Duodenal mucosa (tissue), 2 donors: ENCODE results near the gene TEX2.

Experiments
- H3K27ac ChIP-seq: one replicate; pipeline ENCODE4 v1.7.0; 2013; ENCODE audit warnings: low read depth, low read length
- H3K27me3 ChIP-seq, 2 donors: one replicate each; pipeline ENCODE4 v1.7.0; 2013; ENCODE audit warnings: low read length in 2 of 2, control low read depth in 1 of 2; ENCODE audit not compliant: insufficient read depth in 2 of 2, control insufficient read depth in 1 of 2
- H3K36me3 ChIP-seq, 2 donors: one replicate each; pipeline ENCODE4 v1.7.0; 2013; ENCODE audit warnings: low read length in 2 of 2, control low read depth in 1 of 2; ENCODE audit not compliant: insufficient read depth in 2 of 2, control insufficient read depth in 1 of 2
- H3K4me1 ChIP-seq, 2 donors: one replicate each; pipeline ENCODE4 v1.7.0; 2013; ENCODE audit warnings: low read length in 2 of 2, control low read depth in 1 of 2; ENCODE audit not compliant: insufficient read depth in 2 of 2, control insufficient read depth in 1 of 2
- H3K4me3 ChIP-seq, 2 donors: one replicate each; pipeline ENCODE4 v1.7.0; 2013; ENCODE audit warnings: low read length in 2 of 2, low read depth in 1 of 2
- H3K9ac ChIP-seq, 2 donors: one replicate each; pipeline ENCODE4 v1.7.0; 2013; ENCODE audit warnings: low read length in 2 of 2, low read depth in 1 of 2
- H3K9me3 ChIP-seq, 2 donors: one replicate each; pipeline ENCODE4 v1.7.0; 2013; ENCODE audit warnings: low read length in 2 of 2, control low read depth in 1 of 2; ENCODE audit not compliant: control insufficient read depth in 1 of 2

Gene TEX2

GRCh38 chr17:64263000-64263766 lies at the start of gene TEX2:
TEX2 (minus strand) TSS chr17:64263260; CDS start chr17:64214217, 49,043 bp downstream.
- no peaks in the 10 kb centered on the region for H3K27me3 ChIP-seq
- no peaks in the 10 kb centered on the region for H3K36me3 ChIP-seq
- H3K9ac ChIP-seq: peak within 1 kb of the TSS; percentile 75 to 86
- peak within 1 kb of the TSS; percentile 80 for H3K27ac ChIP-seq
- no peaks in the 10 kb centered on the region for H3K9me3 ChIP-seq
- peaks cover 20 to 23% of the 10 kb centered on the region in 2 donors for H3K4me1 ChIP-seq
- H3K4me3 ChIP-seq: peak within 1 kb of the TSS; percentile 85 to 93

GRCh38 chr17:64309710-64310109 lies 46.6 kb upstream of the TEX2 start:
- Histone ChIP-seq H3K4me1 (no peaks in the 10 kb centered on the region), H3K9me3 (no peaks in the 10 kb centered on the region), H3K36me3 (no peaks in the 10 kb centered on the region), H3K9ac (no peak overlapping the region), H3K27me3 (no peaks in the 10 kb centered on the region), H3K27ac (no peak overlapping the region), H3K4me3 (no peak overlapping the region)

- H3K27ac ChIP-seq: no peak overlapping the region
- H3K9ac ChIP-seq: no peak overlapping the region
- H3K4me1 ChIP-seq: no peaks in the 10 kb centered on the region
- no peaks in the 10 kb centered on the region for H3K36me3 ChIP-seq
- H3K9me3 ChIP-seq: no peaks in the 10 kb centered on the region
- no peak overlapping the region for H3K4me3 ChIP-seq
- H3K27me3 ChIP-seq: no peaks in the 10 kb centered on the region
Measured at GRCh38 chr17:64309021-64309420, 46.0 kb upstream of the TEX2 start.

- no peak overlapping the region for H3K9ac ChIP-seq
- no peaks in the 10 kb centered on the region for H3K9me3 ChIP-seq
- H3K27me3 ChIP-seq: no peaks in the 10 kb centered on the region
Measured at GRCh38 chr17:64306850-64307463, 43.9 kb upstream of the TEX2 start.

GRCh38 chr17:64304551-64304950 lies 41.5 kb upstream of the TEX2 start:
- Histone ChIP-seq H3K9me3 (no peaks in the 10 kb centered on the region), H3K27me3 (no peaks in the 10 kb centered on the region), H3K36me3 (no peaks in the 10 kb centered on the region), H3K9ac (no peak overlapping the region), H3K4me1 (peaks cover 0 to 3% of the 10 kb centered on the region in 2 donors), H3K4me3 (no peak overlapping the region), H3K27ac (no peak overlapping the region)

More at GRCh38 chr17:64306850-64307463, 43.9 kb upstream of the TEX2 start:
- no peaks in the 10 kb centered on the region for H3K36me3 ChIP-seq
- H3K4me1 ChIP-seq: peaks cover 0 to 3% of the 10 kb centered on the region in 2 donors
- H3K27ac ChIP-seq: no peak overlapping the region
- no peak overlapping the region for H3K4me3 ChIP-seq

- H3K4me1 ChIP-seq: peaks cover 0 to 3% of the 10 kb centered on the region in 2 donors
- H3K9me3 ChIP-seq: no peaks in the 10 kb centered on the region
- H3K9ac ChIP-seq: no peak overlapping the region
- no peak overlapping the region for H3K27ac ChIP-seq
- H3K4me3 ChIP-seq: no peak overlapping the region
- no peaks in the 10 kb centered on the region for H3K36me3 ChIP-seq
- H3K27me3 ChIP-seq: no peaks in the 10 kb centered on the region
Measured at GRCh38 chr17:64300699-64300965, 37.6 kb upstream of the TEX2 start.

GRCh38 chr17:64297467-64298088 lies 34.5 kb upstream of the TEX2 start:
- H3K36me3 ChIP-seq: no peaks in the 10 kb centered on the region

GRCh38 chr17:64296246-64296645 lies 33.2 kb upstream of the TEX2 start:
- H3K27ac ChIP-seq: no peak overlapping the region
- H3K36me3 ChIP-seq: no peaks in the 10 kb centered on the region
- no peak overlapping the region for H3K4me3 ChIP-seq
- peaks cover 3 to 5% of the 10 kb centered on the region in 2 donors for H3K9me3 ChIP-seq
- H3K27me3 ChIP-seq: no peaks in the 10 kb centered on the region
- no peaks in the 10 kb centered on the region for H3K4me1 ChIP-seq
- H3K9ac ChIP-seq: no peak overlapping the region

More at GRCh38 chr17:64297467-64298088, 34.5 kb upstream of the TEX2 start:
- no peak overlapping the region for H3K4me3 ChIP-seq
- no peaks in the 10 kb centered on the region for H3K27me3 ChIP-seq
- H3K27ac ChIP-seq: no peak overlapping the region
- no peak overlapping the region for H3K9ac ChIP-seq
- no peaks in the 10 kb centered on the region for H3K9me3 ChIP-seq
- peaks cover 0 to 3% of the 10 kb centered on the region in 2 donors for H3K4me1 ChIP-seq

GRCh38 chr17:64295146-64295545 lies 32.1 kb upstream of the TEX2 start:
- Histone ChIP-seq H3K9ac (no peak overlapping the region), H3K27ac (no peak overlapping the region), H3K4me3 (no peak overlapping the region), H3K9me3 (peaks cover 6% of the 10 kb centered on the region in 2 donors), H3K36me3 (no peaks in the 10 kb centered on the region), H3K4me1 (no peaks in the 10 kb centered on the region), H3K27me3 (no peaks in the 10 kb centered on the region)

GRCh38 chr17:64291268-64291851 lies 28.3 kb upstream of the TEX2 start:
- H3K27ac ChIP-seq: no peak overlapping the region
- H3K4me3 ChIP-seq: no peak overlapping the region
- no peaks in the 10 kb centered on the region for H3K27me3 ChIP-seq
- H3K36me3 ChIP-seq: no peaks in the 10 kb centered on the region
- no peak overlapping the region for H3K9ac ChIP-seq
- H3K4me1 ChIP-seq: no peaks in the 10 kb centered on the region
- peaks cover 6% of the 10 kb centered on the region in 2 donors for H3K9me3 ChIP-seq
